HG03159 (cell line): Measurements from ENCODE around the gene CLASP1.

Experiments used
- ATAC-seq: cut with Tn5 transposase; IDR thresholded peaks from one replicate; pipeline ENCODE4 v1.9.1; 2021; ENCODE audit warnings: mild to moderate bottlenecking, moderate library complexity; ENCODE audit not compliant: unreplicated experiment

The CLASP1 gene

GRCh38 chr2:121510857-121511256 is 138.4 kb downstream of the CLASP1 start:
- ATAC-seq = no peak

GRCh38 chr2:121506621-121507020 is 142.6 kb downstream of the CLASP1 start:
- ATAC-seq = no peak

DNA sequence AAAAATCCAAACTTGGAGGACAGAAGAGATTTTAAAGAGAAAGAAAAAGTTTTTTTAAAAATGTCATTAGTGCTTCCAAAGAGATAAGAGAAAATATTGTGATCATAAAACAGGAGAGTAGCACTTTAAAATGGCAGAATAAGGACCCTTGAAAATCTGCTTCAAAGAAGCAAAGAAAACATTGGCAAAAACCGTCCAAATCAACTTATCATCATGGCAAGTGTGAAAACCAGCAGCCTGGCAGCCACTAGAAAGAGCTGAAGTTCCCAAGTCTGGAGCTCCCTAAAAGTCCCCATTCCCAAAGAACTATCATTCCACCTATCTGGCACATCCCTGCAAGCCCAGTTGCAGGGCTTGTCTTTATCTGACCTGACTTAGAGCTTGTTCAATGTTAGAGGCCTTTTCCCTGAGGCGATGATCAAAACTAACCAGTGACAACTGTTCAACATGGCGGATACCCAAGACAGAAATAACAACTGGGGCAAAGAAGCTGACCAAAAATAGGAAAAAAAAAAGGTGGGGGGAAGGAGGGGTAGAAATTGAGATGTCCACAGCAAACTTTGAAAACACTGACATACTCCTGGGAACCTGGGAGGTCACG is 143.2 kb downstream of the CLASP1 start:
- ATAC-seq = no peak

DNA sequence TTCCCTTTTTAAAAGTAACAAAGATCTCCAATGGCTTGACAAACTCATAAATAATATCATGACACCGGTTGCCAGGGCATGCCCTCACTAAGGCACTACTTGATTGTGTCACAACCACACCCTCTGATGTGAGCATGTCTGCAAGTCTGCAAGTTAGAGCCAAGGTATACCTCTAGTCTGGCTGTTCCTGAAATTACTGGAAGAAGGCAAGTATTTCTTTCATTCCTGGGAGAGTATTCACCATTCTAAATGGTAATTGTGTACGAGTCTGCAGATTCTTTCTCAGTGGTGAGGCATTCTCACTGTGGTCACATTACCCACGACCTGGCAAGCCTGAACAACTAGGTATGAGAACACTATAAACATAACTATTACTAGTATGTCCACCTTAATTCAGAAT is 144.3 kb downstream of the CLASP1 start:
- ATAC-seq = no peak

DNA sequence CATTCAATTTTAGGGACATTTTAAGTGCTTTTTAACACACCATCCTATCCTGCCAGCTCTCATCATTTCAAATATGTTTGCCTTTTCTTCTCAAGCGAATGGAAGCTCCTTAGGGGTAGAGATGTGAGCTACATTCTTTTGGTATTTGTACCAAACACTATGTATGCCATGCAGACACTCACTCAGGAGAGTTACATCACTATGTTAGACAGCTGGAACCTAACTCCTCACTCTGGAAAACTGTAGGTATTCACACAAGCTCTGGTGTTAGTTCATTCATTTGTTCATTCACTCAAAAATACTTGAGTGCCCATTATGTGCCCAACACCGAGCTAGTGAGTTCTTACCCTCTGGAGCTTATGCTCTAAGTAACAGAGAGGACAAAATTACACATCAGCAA is 144.9 kb downstream of the CLASP1 start:
- ATAC-seq = no peak

DNA sequence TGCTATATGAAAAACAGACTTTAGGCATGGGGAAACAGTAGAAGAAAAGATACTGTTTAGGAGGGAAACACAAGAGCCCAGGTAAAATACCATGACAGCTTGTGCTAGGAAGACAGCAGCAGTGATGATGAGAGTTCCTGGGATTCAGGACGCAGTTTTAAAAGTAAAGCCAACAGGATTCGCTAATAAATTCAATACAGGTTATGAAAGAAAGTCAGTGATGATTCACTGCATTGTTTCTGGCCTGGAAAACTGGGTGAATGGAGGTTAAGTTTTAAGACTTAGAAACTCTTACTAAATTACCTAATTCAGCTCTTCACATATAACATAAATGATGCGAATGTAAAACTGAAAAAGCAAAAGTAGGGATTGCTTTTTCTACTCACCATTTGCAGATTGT is 146.5 kb downstream of the CLASP1 start:
- ATAC-seq = no peak

GRCh38 chr2:121502246-121502645 is 147.0 kb downstream of the CLASP1 start:
- ATAC-seq = no peak

GRCh38 chr2:121501554-121501953 is 147.7 kb downstream of the CLASP1 start:
- no peak for ATAC-seq

DNA sequence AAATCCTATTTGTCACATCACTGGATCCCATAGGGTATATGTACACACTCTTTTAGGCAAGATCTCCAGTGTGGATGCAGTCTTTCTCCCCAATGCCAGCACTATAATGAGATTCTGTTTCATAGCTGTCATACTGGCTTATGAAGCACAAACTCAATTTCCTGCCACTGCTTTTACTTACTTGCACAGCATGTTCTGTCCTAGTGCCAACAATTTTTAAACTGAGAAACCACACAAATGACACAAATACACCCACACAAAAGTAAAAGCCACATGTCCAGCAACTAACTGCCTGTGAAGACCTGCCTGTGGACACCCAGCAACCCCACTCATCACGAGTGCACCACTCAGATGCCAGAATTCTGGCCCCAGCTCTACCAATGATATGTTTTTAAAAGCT is 148.2 kb downstream of the CLASP1 start:
- no peak for ATAC-seq

- no peak for ATAC-seq
These were observed 150.5 kb downstream of the CLASP1 start for GRCh38 chr2:121498731-121499130.

DNA sequence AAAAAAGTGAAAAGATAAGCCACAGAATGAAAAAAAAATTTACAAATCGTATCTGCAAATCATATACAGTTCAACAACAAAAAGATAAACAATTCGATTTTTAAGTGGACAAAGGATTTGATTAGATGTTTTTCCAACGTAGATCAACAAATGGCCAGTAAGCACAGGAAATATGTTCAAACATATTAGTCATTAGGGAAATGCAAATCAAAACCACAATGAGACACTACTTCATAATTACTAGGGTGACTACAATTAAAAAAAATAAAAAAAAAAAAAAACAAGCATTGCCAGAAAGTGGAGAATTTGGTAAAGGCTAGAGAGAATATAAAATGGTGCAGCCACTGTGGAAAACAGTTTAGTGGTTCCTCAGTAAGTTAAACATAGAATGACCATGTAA is 156.9 kb downstream of the CLASP1 start:
- ATAC-seq = no peak

- no peak for ATAC-seq
These were observed 157.7 kb downstream of the CLASP1 start for GRCh38 chr2:121491518-121491917.

GRCh38 chr2:121490584-121491133 is 158.6 kb downstream of the CLASP1 start:
- ATAC-seq = no peak

GRCh38 chr2:121489911-121490583 is 159.2 kb downstream of the CLASP1 start:
- ATAC-seq = no peak

GRCh38 chr2:121489284-121489683 is 160.0 kb downstream of the CLASP1 start:
- ATAC-seq = no peak

DNA sequence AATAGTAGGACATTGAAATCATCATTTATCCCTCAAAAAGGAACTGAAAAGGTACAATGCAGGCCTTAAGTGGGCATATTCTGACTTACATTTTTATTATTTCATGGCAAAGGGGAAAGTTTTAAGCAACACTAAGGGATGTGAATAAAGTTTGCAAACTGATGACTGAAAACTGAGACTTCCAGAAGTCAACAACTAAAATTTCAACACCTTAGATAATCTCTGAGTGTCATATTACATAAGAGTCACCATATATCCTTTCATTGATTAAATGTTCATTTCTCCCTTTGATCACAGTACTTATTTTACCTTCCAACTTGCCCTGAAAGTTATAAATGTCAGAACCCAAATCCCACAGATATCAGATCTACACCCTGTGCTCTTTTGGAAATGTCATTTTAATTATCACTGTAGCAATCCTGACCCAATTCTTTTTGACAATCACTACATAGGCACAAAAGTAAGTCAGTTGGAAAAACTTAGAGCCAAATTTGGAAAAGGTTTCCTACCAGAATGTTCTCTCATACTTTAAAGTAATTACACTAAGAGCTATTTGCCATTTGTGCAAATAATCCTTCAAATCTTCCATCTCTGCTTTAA is 163.0 kb downstream of the CLASP1 start:
- no peak for ATAC-seq

GRCh38 chr2:121485039-121485438 is 164.2 kb downstream of the CLASP1 start:
- no peak for ATAC-seq

GRCh38 chr2:121483846-121484245 is 165.4 kb downstream of the CLASP1 start:
- no peak for ATAC-seq

DNA sequence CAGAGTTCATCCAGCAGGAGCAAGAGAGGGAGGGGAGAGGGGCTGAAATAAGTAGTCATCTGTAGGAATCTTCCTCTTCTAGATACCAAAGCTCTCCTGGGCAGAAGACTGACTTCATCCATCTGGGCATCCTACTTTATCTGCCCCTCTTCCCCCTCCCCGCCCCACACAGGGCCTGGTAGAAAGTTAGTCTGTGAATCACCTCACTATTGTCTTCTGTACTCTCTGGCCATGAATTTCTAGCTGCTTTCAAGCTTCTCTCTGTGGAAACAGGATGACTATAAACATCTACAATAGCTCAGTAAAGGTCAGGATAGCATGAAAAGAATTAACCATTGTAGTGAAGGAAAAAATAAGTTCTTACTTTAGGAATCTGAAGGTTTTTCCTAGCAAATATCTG is 166.2 kb downstream of the CLASP1 start:
- no peak for ATAC-seq

- ATAC-seq = no peak
These were observed 168.4 kb downstream of the CLASP1 start for GRCh38 chr2:121480826-121481225.

- ATAC-seq = no peak
These were observed 169.3 kb downstream of the CLASP1 start for GRCh38 chr2:121479882-121480522.
